H1 (cell line): Measurements from ENCODE around the gene WBP4. TPM values are rescaled to one million over a fixed set of nuclear protein-coding genes. Genes with fewer than 3 reads are reported as not detected.

Experiments
- CTCF ChIA-PET: fragments of 300-600 bp; sonication (Branson Sonifier 250); formaldehyde crosslinking; loops from one replicate; lab custom pipeline; 2021; ENCODE audit not compliant: partially characterized antibody; lab: Charles Lee
- POLR2A ChIA-PET: fragments of 300-600 bp; sonication (Branson Sonifier 250); formaldehyde crosslinking; loops from one replicate; lab custom pipeline; 2021; ENCODE audit warnings: inconsistent platforms; ENCODE audit not compliant: partially characterized antibody; lab: Charles Lee
- DNase-seq, 2 experiments: peaks; one replicate each; pipeline versions ENCODE4 v3.0.0 to v3.0.0-alpha.2; 2010 to 2022; ENCODE audit warnings: low spot score in 2 of 2, low read depth in 1 of 2, mixed read lengths in 1 of 2
- FAIRE-seq: peaks from 2 replicates; lab custom pipeline; 2011; peaks lifted over from hg19 to GRCh38; lab: Jason Lieb, UNC
- H2AFZ ChIP-seq: 2 replicates; pipeline ENCODE4 v1.8.1; 2012; ENCODE audit warnings: low read length, inconsistent platforms
- H2AK5ac ChIP-seq: 2 replicates; pipeline ENCODE4 v1.6.1; 2013; ENCODE audit warnings: low read depth, low read length
- H2BK120ac ChIP-seq: replicated peaks from 2 replicates; pipeline ENCODE3; 2013; ENCODE audit warnings: low read depth, low read length, inconsistent platforms
- H2BK12ac ChIP-seq: 2 replicates; pipeline ENCODE4 v1.6.1; 2013; ENCODE audit warnings: low read depth, low read length
- H2BK15ac ChIP-seq: 2 replicates; pipeline ENCODE4 v1.6.1; 2013; ENCODE audit warnings: low read length
- H2BK20ac ChIP-seq: 2 replicates; pipeline ENCODE4 v1.6.1; 2013; ENCODE audit warnings: low read length
- H2BK5ac ChIP-seq: 2 replicates; pipeline ENCODE4 v1.6.1; 2013; ENCODE audit warnings: low read depth, low read length
- H3K14ac ChIP-seq: 2 replicates; pipeline ENCODE4 v1.6.1; 2013; ENCODE audit warnings: inconsistent platforms; ENCODE audit not compliant: insufficient read length
- H3K18ac ChIP-seq: 2 replicates; pipeline ENCODE4 v1.6.1; 2013; ENCODE audit warnings: low read length; ENCODE audit errors: extremely low read depth
- H3K23ac ChIP-seq: 2 replicates; pipeline ENCODE4 v1.6.1; 2013; ENCODE audit warnings: inconsistent platforms; ENCODE audit not compliant: insufficient read length
- H3K23me2 ChIP-seq: 2 replicates; pipeline ENCODE4 v1.6.1; 2013; ENCODE audit warnings: low read depth, low read length
- H3K27ac ChIP-seq: 2 replicates; pipeline ENCODE4 v1.6.1; 2011; ENCODE audit warnings: low read depth, low read length, inconsistent platforms
- H3K27me3 ChIP-seq, 4 experiments: replicated peaks in 1 of 4; 1 replicate in 1 of 4; 2 replicates in 3 of 4; pipeline versions ENCODE4 v1.6.1 to v1.8.1; 2011 to 2013; ENCODE audit warnings: low read length in 3 of 4, mild to moderate bottlenecking in 3 of 4, inconsistent platforms in 2 of 4, mixed read lengths in 2 of 4, moderate library complexity in 1 of 4; ENCODE audit not compliant: control insufficient read depth in 3 of 4, insufficient read depth in 3 of 4; ENCODE audit errors: extremely low read depth in 1 of 4
- H3K36me3 ChIP-seq, 4 experiments: 2 replicates each; pipeline versions ENCODE4 v1.6.1 to v1.8.1; 2011 to 2013; ENCODE audit warnings: mild to moderate bottlenecking in 4 of 4, low read length in 3 of 4, moderate library complexity in 2 of 4, control low read depth in 1 of 4, inconsistent platforms in 1 of 4; ENCODE audit not compliant: insufficient read depth in 4 of 4, control insufficient read depth in 2 of 4
- H3K4ac ChIP-seq: replicated peaks from 2 replicates; pipeline ENCODE3; 2013; ENCODE audit warnings: low read length, low read depth, mixed read lengths, inconsistent platforms; ENCODE audit not compliant: insufficient read length
- H3K4me1 ChIP-seq, 4 experiments: replicated peaks in 1 of 4; 1 replicate in 1 of 4; 2 replicates in 3 of 4; pipeline versions ENCODE4 v1.6.1 to v1.8.1; 2011 to 2013; ENCODE audit warnings: low read length in 3 of 4, inconsistent platforms in 2 of 4, mixed read lengths in 1 of 4; ENCODE audit not compliant: insufficient read depth in 4 of 4, control insufficient read depth in 3 of 4
- H3K4me2 ChIP-seq, 2 experiments: 2 replicates each; pipeline versions ENCODE4 v1.6.1 to v1.8.1; 2011 to 2013; ENCODE audit warnings: low read depth in 2 of 2, low read length in 2 of 2, control low read depth in 1 of 2, inconsistent platforms in 1 of 2, mild to moderate bottlenecking in 1 of 2; ENCODE audit not compliant: insufficient read depth in 1 of 2
- H3K4me3 ChIP-seq, 4 experiments: fragments of 200-600, 300-600 bp in 1 of 4; sonication (generic), shearing (Covaris generic), sonication (Bioruptor Twin) in 1 of 4; 2 replicates each; pipeline versions ENCODE4 v1.5.1 to v1.8.1; 2011 to 2016; ENCODE audit warnings: low read length in 4 of 4, low read depth in 3 of 4, control low read depth in 2 of 4, inconsistent platforms in 2 of 4, mild to moderate bottlenecking in 2 of 4, mixed read lengths in 1 of 4, moderate library complexity in 1 of 4; ENCODE audit not compliant: insufficient read depth in 2 of 4; ENCODE audit errors: extremely low read depth in 1 of 4
- H3K56ac ChIP-seq: replicated peaks from 2 replicates; pipeline ENCODE3; 2013; ENCODE audit warnings: low read depth, mild to moderate bottlenecking, mixed read lengths, low read length, inconsistent platforms; ENCODE audit not compliant: insufficient read length
- H3K79me1 ChIP-seq: 2 replicates; pipeline ENCODE4 v1.6.1; 2013; ENCODE audit warnings: low read depth, low read length, control low read depth
- H3K79me2 ChIP-seq, 2 experiments: 2 replicates each; pipeline versions ENCODE4 v1.6.1 to v1.8.1; 2012 to 2013; ENCODE audit warnings: low read length in 2 of 2, mild to moderate bottlenecking in 2 of 2, inconsistent platforms in 1 of 2; ENCODE audit not compliant: insufficient read depth in 2 of 2, control insufficient read depth in 1 of 2
- H3K9ac ChIP-seq, 4 experiments: replicated peaks in 1 of 4; 1 replicate in 1 of 4; 2 replicates in 3 of 4; pipeline versions ENCODE4 v1.6.1 to v1.8.1; 2011 to 2013; ENCODE audit warnings: low read depth in 3 of 4, low read length in 3 of 4, control low read depth in 2 of 4, mild to moderate bottlenecking in 2 of 4, moderate library complexity in 2 of 4, inconsistent platforms in 1 of 4; ENCODE audit errors: extremely low read depth in 1 of 4
- H3K9me3 ChIP-seq, 2 experiments: 2 replicates each; pipeline versions ENCODE4 v1.6.1 to v1.8.1; 2012 to 2013; ENCODE audit warnings: mild to moderate bottlenecking in 2 of 2, moderate library complexity in 2 of 2, control low read depth in 1 of 2, inconsistent platforms in 1 of 2, low read depth in 1 of 2, low read length in 1 of 2, mixed read lengths in 1 of 2; ENCODE audit not compliant: insufficient read depth in 2 of 2
- H4K20me1 ChIP-seq, 2 experiments: replicated peaks in 1 of 2; 2 replicates each; pipeline versions ENCODE3 to v1.8.1; 2011 to 2013; ENCODE audit warnings: inconsistent platforms in 2 of 2, low read length in 2 of 2, mild to moderate bottlenecking in 1 of 2; ENCODE audit not compliant: insufficient read depth in 2 of 2, control insufficient read depth in 1 of 2
- H4K5ac ChIP-seq: 2 replicates; pipeline ENCODE4 v1.6.1; 2013; ENCODE audit warnings: low read length, low read depth, mixed read lengths, inconsistent platforms; ENCODE audit not compliant: insufficient read length
- H4K8ac ChIP-seq: 2 replicates; pipeline ENCODE4 v1.8.0; 2013; ENCODE audit warnings: mild to moderate bottlenecking, moderate library complexity, low read length, inconsistent platforms; ENCODE audit not compliant: insufficient read depth; ENCODE audit errors: extremely low read depth
- H4K91ac ChIP-seq: replicated peaks from 2 replicates; pipeline ENCODE3; 2013; ENCODE audit warnings: low read length, mixed read lengths, inconsistent platforms; ENCODE audit not compliant: insufficient read length
- JUND ChIP-seq: IDR thresholded peaks from 2 replicates; pipeline ENCODE4 v1.6.1; 2011; ENCODE audit warnings: mild to moderate bottlenecking, improper control_type of control experiment, low read length
- RBBP5 ChIP-seq: IDR thresholded peaks from 2 replicates; pipeline ENCODE4 v1.7.1; 2012; ENCODE audit warnings: low read depth, mild to moderate bottlenecking, inconsistent platforms, low read length, moderate library complexity, borderline replicate concordance
- WGBS, 2 experiments: shearing (Covaris generic) in 1 of 2; methylation state at CpG; one replicate each; pipeline versions ENCODE4 v1.1.6 to v1.1.7; 2013 to 2015; ENCODE audit warnings: low lambda C conversion rate in 2 of 2, mixed read lengths in 2 of 2, inconsistent platforms in 1 of 2, low coverage in 1 of 2, missing lambda C conversion rate in 1 of 2; ENCODE audit not compliant: insufficient replicate concordance in 2 of 2, insufficient coverage in 1 of 2, insufficient read length in 1 of 2; ENCODE audit errors: extremely low coverage in 1 of 2, missing lambda C conversion rate in 1 of 2; 5-methylcytosine and 5-hydroxymethylcytosine counted together
- polyA plus RNA-seq, 7 experiments: library from polyadenylated mRNA; depleted of rRNA in 3 of 7; stranded (reverse) in 5 of 7; unstranded in 2 of 7; fragments of >200 nt in 5 of 7; fragments of 200-250 nt in 2 of 7; gene quantifications; 1 replicate in 5 of 7; 2 replicates in 1 of 7; 4 replicates in 1 of 7; pipeline versions ENCODE4 v1.2.1 to v1.2.3, GENCODE V29; 2011 to 2013; ENCODE audit warnings: missing spikeins in 2 of 7, mixed read lengths in 2 of 7
- total RNA-seq: library from RNA; stranded (reverse); fragmentation: NEBNext Ultra II Directional; extraction: Animal tissue kit (Norgen Biotek cat#: 25700); gene quantifications from 2 replicates; pipeline ENCODE4 v1.2.1, GENCODE V29; 2021

The WBP4 gene
- total and polyA plus RNA-seq, 2 of the 8 experiments (the other 6 are each of a cell fraction or from before 2014, with no cell fraction given), result 3.0 to 10.0 TPM

GRCh38 chr13:41019011-41019487, 42.3 kb upstream of the WBP4 start, which contains the start of gene ELF1:
ELF1 (minus strand) TSS chr13:41019316; CDS start chr13:40982054, 37,262 bp downstream.
- Histone ChIP-seq H3K4ac (no peak within 1 kb of the TSS), H4K91ac (no peak within 1 kb of the TSS), H2BK12ac (no peak within 1 kb of the TSS), H3K27ac (no peak within 1 kb of the TSS), H3K18ac (no peak within 1 kb of the TSS), H3K56ac (no peak within 1 kb of the TSS), H2AFZ (peak within 1 kb of the TSS; percentile 19; the same call in 1 of the 2 replicates), H4K20me1 (no peaks in the 10 kb centered on the region), H3K36me3 (no peaks in the 10 kb centered on the region), H3K9me3 (no peaks in the 10 kb centered on the region), H4K8ac (no peak within 1 kb of the TSS), H3K4me1 (peaks cover 0 to 20% (median 0%) of the 10 kb centered on the region in 4 experiments; a peak in 4 of 7 replicates), H3K4me3 (no peak within 1 kb of the TSS), H3K4me2 (no peak within 1 kb of the TSS; a peak in 1 of 4 replicates), H3K27me3 (no peaks in the 10 kb centered on the region), H3K14ac (no peak within 1 kb of the TSS), H2BK20ac (no peak within 1 kb of the TSS), H3K23ac (no peak within 1 kb of the TSS), H3K79me2 (no peaks in the 10 kb centered on the region), H3K9ac (no peak within 1 kb of the TSS), H3K79me1 (no peaks in the 10 kb centered on the region), H3K23me2 (no peaks in the 10 kb centered on the region), H2AK5ac (no peak within 1 kb of the TSS), H2BK5ac (no peak within 1 kb of the TSS), H2BK120ac (no peak within 1 kb of the TSS), H2BK15ac (no peak within 1 kb of the TSS), H4K5ac (no peak within 1 kb of the TSS)
- 59% methylated on average over 4 of the region's 4 CpGs; no CpG with 5 or more reads in 1 of the 2 experiments for WGBS, 2 experiments
- DNase-seq (no peak), FAIRE-seq (peak; percentile 7)
- CTCF ChIA-PET, result interaction anchor here (1.0 to 2.2 kb wide), 3 partner anchors 11 to 36 kb away, joined by 3 to 7 read pairs (median 3); no protein-coding TSS in a partner anchor
- TF ChIP-seq JUND (peak; percentile 39; the same call in 1 of the 2 replicates), RBBP5 (no peak)
- POLR2A ChIA-PET, result interaction anchor here (1.2 kb wide), 1 partner anchor 42 kb away, joined by 3 read pairs; the partner anchor contains the start of gene WBP4
